Activated CD8-positive, alpha-beta memory T cell treated with anti-CD3 and anti-CD28 coated beads, Interleukin-2, amount 10 ng/mL, durations not matched to agents 7 days and 5 days (primary cell): ENCODE results near the gene C1orf56. TPM values are rescaled to one million over a fixed set of nuclear protein-coding genes. Genes with fewer than 3 reads are reported as not detected.

Experiments
- ATAC-seq: fragments of 150-1000 bp; cut with Tn5 transposase; one replicate; pipeline ENCODE4 v1.10.0; 2021; ENCODE audit warnings: moderate library complexity
- CTCF ChIA-PET: fragments of 350-600 bp; sonication (Branson Sonifier 250); formaldehyde crosslinking; loops from one replicate; lab custom pipeline; 2021; ENCODE audit warnings: antibody characterized with exemption; lab: Charles Lee
- DNase-seq: peaks from one replicate; pipeline ENCODE4 v3.0.0-alpha.2; 2020
- H3K27ac Mint-ChIP-seq: one replicate; pipeline ENCODE4 v1.8.0; 2021; ENCODE audit warnings: mild to moderate bottlenecking, mixed read lengths
- H3K27me3 Mint-ChIP-seq: one replicate; pipeline ENCODE4 v1.8.0; 2021; ENCODE audit warnings: mixed read lengths
- H3K36me3 Mint-ChIP-seq: one replicate; pipeline ENCODE4 v1.8.0; 2021; ENCODE audit warnings: mild to moderate bottlenecking, mixed read lengths
- H3K4me1 Mint-ChIP-seq: one replicate; pipeline ENCODE4 v1.8.0; 2021; ENCODE audit warnings: mixed read lengths
- H3K4me3 Mint-ChIP-seq: one replicate; pipeline ENCODE4 v1.8.0; 2021; ENCODE audit warnings: mild to moderate bottlenecking, moderate library complexity, mixed read lengths
- H3K9me3 Mint-ChIP-seq: one replicate; pipeline ENCODE4 v1.8.0; 2022; ENCODE audit warnings: low read depth, mixed read lengths
- total RNA-seq, 2 experiments: library from RNA; stranded (reverse); gene quantifications; one replicate each; pipeline ENCODE4 v1.2.3, GENCODE V29; 2021

Gene C1orf56, protein sequence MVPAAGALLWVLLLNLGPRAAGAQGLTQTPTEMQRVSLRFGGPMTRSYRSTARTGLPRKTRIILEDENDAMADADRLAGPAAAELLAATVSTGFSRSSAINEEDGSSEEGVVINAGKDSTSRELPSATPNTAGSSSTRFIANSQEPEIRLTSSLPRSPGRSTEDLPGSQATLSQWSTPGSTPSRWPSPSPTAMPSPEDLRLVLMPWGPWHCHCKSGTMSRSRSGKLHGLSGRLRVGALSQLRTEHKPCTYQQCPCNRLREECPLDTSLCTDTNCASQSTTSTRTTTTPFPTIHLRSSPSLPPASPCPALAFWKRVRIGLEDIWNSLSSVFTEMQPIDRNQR
- 1 to 10 TPM; 1.2 to 2.0 TPM for total RNA-seq

- H3K9me3 Mint-ChIP-seq, result no peaks in the 10 kb centered on the region
- ATAC-seq (peak; percentile 74), DNase-seq (peak; percentile 66)
- peaks cover 40% of the 10 kb centered on the region for H3K4me1 Mint-ChIP-seq
- H3K36me3 Mint-ChIP-seq, result peaks cover 18% of the 10 kb centered on the region
- peak within 1 kb of the TSS; percentile 87 for H3K27ac Mint-ChIP-seq
- CTCF ChIA-PET, result interaction anchor here (1.0 to 8.9 kb wide), 15 partner anchors 12 to 480 kb away, joined by 3 to 76 read pairs (median 6); partner anchors contain the start of genes CDC42SE1, GABPB2, MINDY1 and MLLT11
- no peaks in the 10 kb centered on the region for H3K27me3 Mint-ChIP-seq
- peak within 1 kb of the TSS; percentile 91 for H3K4me3 Mint-ChIP-seq
These were observed at the start of gene C1orf56 for GRCh38 chr1:151047591-151047924. C1orf56 (plus strand) TSS chr1:151047751; CDS start chr1:151047848, 97 bp downstream.

DNA sequence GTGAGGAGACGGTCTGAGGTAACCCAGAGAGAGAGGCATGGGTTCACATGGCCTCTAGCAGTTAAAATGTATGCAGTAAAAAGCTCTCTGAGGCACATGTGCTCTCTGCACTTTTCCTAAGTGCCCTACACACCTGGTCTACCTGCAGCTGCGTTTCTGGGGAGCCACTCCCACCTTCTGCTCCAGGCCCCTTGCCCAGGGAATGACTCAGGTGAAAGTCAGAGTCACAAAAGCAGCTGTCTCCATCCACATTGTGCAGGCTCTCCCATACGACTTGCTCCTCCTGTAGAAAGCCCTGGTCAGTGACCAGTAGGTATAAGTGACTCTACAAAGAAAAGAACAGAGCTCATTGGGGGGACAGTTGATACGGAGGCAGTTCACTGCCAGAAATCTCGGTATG is 49.6 kb upstream of the C1orf56 start:
- no peaks in the 10 kb centered on the region for H3K9me3 Mint-ChIP-seq
- H3K27me3 Mint-ChIP-seq, result no peaks in the 10 kb centered on the region
- no peak for DNase-seq
- CTCF ChIA-PET, result interaction anchor here (0.6 to 7.3 kb wide), 4 partner anchors 8 to 742 kb away, joined by 3 to 104 read pairs (median 42); partner anchors contain the start of genes ANXA9 and MINDY1
- no peak overlapping the region for H3K4me3 Mint-ChIP-seq
- no peak overlapping the region for H3K27ac Mint-ChIP-seq
- H3K36me3 Mint-ChIP-seq, result no peaks in the 10 kb centered on the region
- peaks cover 20% of the 10 kb centered on the region for H3K4me1 Mint-ChIP-seq
- ATAC-seq, result no peak

DNA sequence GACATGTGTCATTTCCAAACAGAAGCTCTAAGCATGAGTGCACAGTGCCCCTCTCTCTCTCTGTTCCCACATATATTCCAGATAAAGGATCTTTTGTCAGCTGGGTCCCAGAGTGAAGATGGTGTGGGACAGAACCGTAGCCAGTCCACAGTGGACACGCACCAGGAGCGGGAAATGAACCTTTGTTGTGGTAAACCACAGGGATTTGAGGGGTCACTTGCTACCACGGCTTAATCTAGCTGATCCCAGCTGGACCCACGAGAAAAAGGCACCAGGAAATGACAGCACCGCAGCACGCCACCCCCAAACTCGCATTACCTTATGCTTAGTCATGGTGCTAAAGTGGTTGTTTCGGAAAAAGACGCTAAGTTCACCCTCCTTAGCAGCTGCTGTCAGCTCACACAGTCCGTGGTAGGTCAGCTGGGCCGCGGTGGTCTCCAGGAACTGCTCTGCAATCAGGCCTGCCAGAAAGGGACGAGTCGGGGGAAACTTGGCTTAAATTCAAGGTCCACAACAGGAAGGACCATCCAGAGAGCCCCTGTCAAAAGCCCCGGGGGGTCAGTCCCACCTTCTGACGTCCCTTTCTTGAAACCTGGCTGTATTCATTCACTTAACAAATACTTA is 48.4 kb upstream of the C1orf56 start:
- H3K27ac Mint-ChIP-seq, result no peak overlapping the region
- no peak overlapping the region for H3K4me3 Mint-ChIP-seq
- peaks cover 26% of the 10 kb centered on the region for H3K4me1 Mint-ChIP-seq
- ATAC-seq (peak; percentile 43), DNase-seq (peak; percentile 48)
- no peaks in the 10 kb centered on the region for H3K9me3 Mint-ChIP-seq
- H3K27me3 Mint-ChIP-seq, result no peaks in the 10 kb centered on the region
- H3K36me3 Mint-ChIP-seq, result no peaks in the 10 kb centered on the region
- CTCF ChIA-PET, result interaction anchor here (1.1 to 7.3 kb wide), 3 partner anchors 20 to 744 kb away, joined by 3 to 104 read pairs (median 4); partner anchors contain the start of gene ANXA9

GRCh38 chr1:150999926-151000325 is 47.6 kb upstream of the C1orf56 start:
- CTCF ChIA-PET, result interaction anchor here (1.0 to 7.3 kb wide), 3 partner anchors 20 to 744 kb away, joined by 3 to 104 read pairs (median 4); partner anchors contain the start of gene ANXA9
- Mint-ChIP-seq H3K4me3 (no peak overlapping the region), H3K36me3 (no peaks in the 10 kb centered on the region), H3K27me3 (no peaks in the 10 kb centered on the region), H3K27ac (no peak overlapping the region), H3K4me1 (peaks cover 31% of the 10 kb centered on the region), H3K9me3 (no peaks in the 10 kb centered on the region)
- ATAC-seq (no peak), DNase-seq (no peak)

GRCh38 chr1:151000408-151000807 is 47.1 kb upstream of the C1orf56 start:
- no peaks in the 10 kb centered on the region for H3K9me3 Mint-ChIP-seq
- H3K4me1 Mint-ChIP-seq, result peaks cover 32% of the 10 kb centered on the region
- DNase-seq, result no peak
- no peak for ATAC-seq
- no peaks in the 10 kb centered on the region for H3K27me3 Mint-ChIP-seq
- H3K4me3 Mint-ChIP-seq, result no peak overlapping the region
- no peak overlapping the region for H3K27ac Mint-ChIP-seq
- CTCF ChIA-PET, result interaction anchor here (1.0 to 7.3 kb wide), 5 partner anchors 19 to 745 kb away, joined by 3 to 104 read pairs (median 4); partner anchors contain the start of gene ANXA9
- no peaks in the 10 kb centered on the region for H3K36me3 Mint-ChIP-seq

DNA sequence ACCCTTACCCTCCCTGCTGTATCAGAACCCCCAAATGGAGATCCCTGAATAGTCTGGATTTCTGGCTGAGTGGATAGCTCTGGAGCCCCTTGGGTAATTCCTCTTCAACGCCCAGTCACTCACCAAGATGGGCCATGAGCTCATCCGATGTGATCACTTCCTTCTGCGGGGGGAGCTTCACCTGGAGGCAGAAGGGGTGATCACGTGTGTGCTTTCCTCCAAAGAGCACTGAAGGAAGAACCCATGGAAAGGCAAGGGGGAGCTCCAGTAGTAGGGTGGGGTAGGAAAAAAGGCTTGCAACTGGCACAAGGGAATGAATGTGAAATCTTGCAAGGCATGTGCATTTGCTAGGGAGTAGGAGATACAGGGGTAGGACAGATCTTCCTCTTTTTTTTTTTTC is 45.9 kb upstream of the C1orf56 start:
- DNase-seq (no peak), ATAC-seq (no peak)
- no peaks in the 10 kb centered on the region for H3K27me3 Mint-ChIP-seq
- no peak overlapping the region for H3K27ac Mint-ChIP-seq
- H3K4me3 Mint-ChIP-seq, result no peak overlapping the region
- CTCF ChIA-PET, result interaction anchor here (0.7 to 7.2 kb wide), 4 partner anchors 18 to 746 kb away, joined by 3 to 42 read pairs (median 3); partner anchors contain the start of gene ANXA9
- H3K36me3 Mint-ChIP-seq, result no peaks in the 10 kb centered on the region
- peaks cover 37% of the 10 kb centered on the region for H3K4me1 Mint-ChIP-seq
- H3K9me3 Mint-ChIP-seq, result no peaks in the 10 kb centered on the region

GRCh38 chr1:151002051-151002450 is 45.5 kb upstream of the C1orf56 start:
- H3K4me3 Mint-ChIP-seq, result no peak overlapping the region
- H3K9me3 Mint-ChIP-seq, result no peaks in the 10 kb centered on the region
- CTCF ChIA-PET, result interaction anchor here (0.6 to 7.2 kb wide), 4 partner anchors 8 to 746 kb away, joined by 3 to 42 read pairs (median 4); partner anchors contain the start of gene ANXA9
- no peak overlapping the region for H3K27ac Mint-ChIP-seq
- peaks cover 42% of the 10 kb centered on the region for H3K4me1 Mint-ChIP-seq
- no peak for DNase-seq
- no peaks in the 10 kb centered on the region for H3K36me3 Mint-ChIP-seq
- no peaks in the 10 kb centered on the region for H3K27me3 Mint-ChIP-seq
- no peak for ATAC-seq

DNA sequence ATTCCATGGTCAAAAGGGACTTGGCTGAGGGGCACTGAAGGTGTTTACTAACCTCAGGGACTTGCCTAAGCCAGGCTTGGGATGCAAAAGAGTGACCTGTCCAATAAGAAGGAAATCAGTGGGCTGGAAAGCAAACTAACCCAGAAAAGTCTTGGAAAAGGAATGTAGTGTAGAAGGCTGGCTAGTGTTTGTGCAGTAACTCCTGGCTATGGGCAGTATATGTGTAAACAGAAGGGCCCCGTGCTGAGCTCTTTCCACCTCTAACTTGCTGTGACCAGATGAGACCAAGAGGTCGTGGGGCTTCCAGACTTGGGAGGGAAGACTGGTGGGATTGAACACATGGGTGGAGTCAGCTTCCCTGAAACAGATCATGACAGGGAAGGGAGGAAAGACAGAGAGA is 44.9 kb upstream of the C1orf56 start:
- no peak for ATAC-seq
- H3K9me3 Mint-ChIP-seq, result no peaks in the 10 kb centered on the region
- peaks cover 48% of the 10 kb centered on the region for H3K4me1 Mint-ChIP-seq
- H3K36me3 Mint-ChIP-seq, result no peaks in the 10 kb centered on the region
- H3K27me3 Mint-ChIP-seq, result no peaks in the 10 kb centered on the region
- no peak for DNase-seq
- H3K27ac Mint-ChIP-seq, result no peak overlapping the region
- CTCF ChIA-PET, result interaction anchor here (0.6 to 7.2 kb wide), 7 partner anchors 9 to 747 kb away, joined by 3 to 42 read pairs (median 3); partner anchors contain the start of gene ANXA9
- H3K4me3 Mint-ChIP-seq, result no peak overlapping the region

DNA sequence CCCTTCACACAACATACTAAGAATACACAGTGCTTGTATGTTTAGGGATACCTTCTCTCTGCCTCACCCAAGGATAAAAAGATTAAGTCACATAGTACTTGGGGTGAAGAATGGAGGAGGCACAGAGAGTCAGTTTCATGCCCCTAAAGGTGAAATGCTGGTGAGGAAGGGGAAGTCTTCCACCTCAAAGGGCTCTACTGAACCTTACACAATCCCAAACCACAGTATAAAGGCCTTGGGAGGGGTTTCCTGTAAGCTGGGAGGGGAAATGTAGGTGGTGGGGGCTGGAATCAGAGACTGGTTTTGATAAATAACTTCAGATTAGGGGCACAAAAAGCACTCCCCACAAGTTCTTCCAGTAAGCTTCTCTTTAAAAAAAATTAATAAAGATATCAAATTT is 44.4 kb upstream of the C1orf56 start:
- peaks cover 53% of the 10 kb centered on the region for H3K4me1 Mint-ChIP-seq
- CTCF ChIA-PET, result interaction anchor here (0.7 to 7.2 kb wide), 7 partner anchors 8 to 747 kb away, joined by 3 to 42 read pairs (median 3); partner anchors contain the start of genes ANXA9 and TNFAIP8L2
- no peaks in the 10 kb centered on the region for H3K27me3 Mint-ChIP-seq
- H3K36me3 Mint-ChIP-seq, result no peaks in the 10 kb centered on the region
- ATAC-seq, result no peak
- H3K9me3 Mint-ChIP-seq, result no peaks in the 10 kb centered on the region
- DNase-seq, result no peak
- H3K4me3 Mint-ChIP-seq, result no peak overlapping the region
- no peak overlapping the region for H3K27ac Mint-ChIP-seq

DNA sequence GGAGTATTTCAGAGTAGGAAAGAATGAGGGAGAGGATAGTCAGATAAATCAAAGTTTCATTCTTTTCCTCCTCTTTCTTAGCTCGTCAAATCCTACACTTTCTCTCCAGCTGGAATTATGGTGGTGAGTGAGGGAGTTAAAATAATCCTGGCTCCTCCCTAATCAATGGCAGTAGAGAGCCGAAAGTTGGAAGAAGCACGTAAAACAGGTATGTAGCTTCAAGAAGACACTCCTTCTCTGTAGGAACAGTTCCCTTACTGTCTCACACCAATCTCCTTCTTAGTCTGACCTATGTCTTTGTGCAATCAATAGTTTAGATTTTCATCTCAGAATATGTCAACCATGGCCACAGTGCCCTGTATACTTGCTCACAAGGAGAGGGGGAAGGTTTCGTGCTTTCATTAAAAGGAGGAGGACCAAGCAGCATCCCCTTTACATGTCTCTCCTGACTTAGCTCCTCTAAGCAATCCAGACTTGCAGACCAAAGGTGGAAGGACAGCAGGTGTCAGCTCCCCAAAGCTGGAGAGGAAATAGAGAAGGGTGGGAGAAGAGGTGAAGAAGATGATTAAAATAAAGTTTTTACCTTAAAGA is 41.7 kb upstream of the C1orf56 start:
- Mint-ChIP-seq H3K27me3 (no peaks in the 10 kb centered on the region), H3K4me3 (peak overlapping the region; percentile 99), H3K36me3 (no peaks in the 10 kb centered on the region), H3K27ac (peak overlapping the region; percentile 94), H3K9me3 (no peaks in the 10 kb centered on the region), H3K4me1 (peaks cover 63% of the 10 kb centered on the region)
- ATAC-seq (no peak), DNase-seq (no peak)
- CTCF ChIA-PET, result interaction anchor here (0.5 to 7.2 kb wide), 19 partner anchors 10 to 750 kb away, joined by 3 to 81 read pairs (median 4); partner anchors contain the start of genes ANXA9, C1orf56, CDC42SE1 and MLLT11

GRCh38 chr1:151006327-151007052 is 41.1 kb upstream of the C1orf56 start, which contains the start of gene MINDY1:
MINDY1 (minus strand) TSS chr1:151006902; CDS start chr1:151002617, 4,285 bp downstream.
- DNase-seq (peak; percentile 59), ATAC-seq (peak; percentile 14)
- H3K27me3 Mint-ChIP-seq, result no peaks in the 10 kb centered on the region

GRCh38 chr1:151007853-151008243 is 39.7 kb upstream of the C1orf56 start:
- peaks cover 69% of the 10 kb centered on the region for H3K4me1 Mint-ChIP-seq
- H3K9me3 Mint-ChIP-seq, result no peaks in the 10 kb centered on the region
- H3K27me3 Mint-ChIP-seq, result no peaks in the 10 kb centered on the region
- CTCF ChIA-PET, result interaction anchor here (1.2 to 7.2 kb wide), 3 partner anchors 12 to 27 kb away, joined by 3 to 81 read pairs (median 42); partner anchors contain the start of gene ANXA9
- peak overlapping the region; percentile 94 for H3K27ac Mint-ChIP-seq
- ATAC-seq (peak; percentile 5), DNase-seq (no peak)
- H3K4me3 Mint-ChIP-seq, result peak overlapping the region; percentile 99
- no peaks in the 10 kb centered on the region for H3K36me3 Mint-ChIP-seq

More at GRCh38 chr1:151006327-151007052, 41.1 kb upstream of the C1orf56 start, which contains the start of gene MINDY1:
- Mint-ChIP-seq H3K27ac (peak within 1 kb of the TSS; percentile 94), H3K4me3 (peak within 1 kb of the TSS; percentile 99), H3K9me3 (no peaks in the 10 kb centered on the region), H3K4me1 (peaks cover 69% of the 10 kb centered on the region), H3K36me3 (no peaks in the 10 kb centered on the region)
- CTCF ChIA-PET, result interaction anchor here (0.5 to 7.2 kb wide), 21 partner anchors 10 to 751 kb away, joined by 3 to 81 read pairs (median 3); partner anchors contain the start of genes ANXA9, C1orf56, CDC42SE1 and GABPB2
